NCI-H1105 treated with DMSO at 0.1 percent for 48 hours (cell line): ENCODE data around the gene SHISA6.

Experiments used
- DNase-seq: peaks from one replicate; lab custom pipeline; 2025; lab: John Stamatoyannopoulos, UW

The SHISA6 gene

DNA sequence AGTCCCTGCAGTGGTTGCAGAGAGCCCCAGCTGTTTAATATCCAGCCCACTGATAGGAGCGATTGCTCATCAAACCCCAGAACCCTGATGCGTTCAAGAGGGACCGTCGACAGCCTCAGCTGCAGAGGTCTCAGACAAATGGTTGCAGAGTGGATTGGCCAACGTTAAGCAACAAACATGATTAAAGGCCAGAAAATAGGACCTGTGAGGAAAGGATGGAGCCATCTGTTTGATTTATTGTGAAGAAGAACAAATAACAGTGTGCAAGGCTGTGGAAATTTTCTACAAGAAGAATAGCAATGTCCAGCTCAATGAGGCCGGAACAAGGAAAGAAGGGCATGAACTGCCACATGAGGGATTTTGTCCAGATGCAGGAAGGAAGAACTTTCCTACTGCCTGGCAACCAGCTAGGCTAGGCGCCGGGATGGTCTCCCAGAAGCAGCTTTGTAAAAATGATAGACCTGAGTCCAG, 218.9 kb downstream of the SHISA6 start:
- no peak for DNase-seq

DNA sequence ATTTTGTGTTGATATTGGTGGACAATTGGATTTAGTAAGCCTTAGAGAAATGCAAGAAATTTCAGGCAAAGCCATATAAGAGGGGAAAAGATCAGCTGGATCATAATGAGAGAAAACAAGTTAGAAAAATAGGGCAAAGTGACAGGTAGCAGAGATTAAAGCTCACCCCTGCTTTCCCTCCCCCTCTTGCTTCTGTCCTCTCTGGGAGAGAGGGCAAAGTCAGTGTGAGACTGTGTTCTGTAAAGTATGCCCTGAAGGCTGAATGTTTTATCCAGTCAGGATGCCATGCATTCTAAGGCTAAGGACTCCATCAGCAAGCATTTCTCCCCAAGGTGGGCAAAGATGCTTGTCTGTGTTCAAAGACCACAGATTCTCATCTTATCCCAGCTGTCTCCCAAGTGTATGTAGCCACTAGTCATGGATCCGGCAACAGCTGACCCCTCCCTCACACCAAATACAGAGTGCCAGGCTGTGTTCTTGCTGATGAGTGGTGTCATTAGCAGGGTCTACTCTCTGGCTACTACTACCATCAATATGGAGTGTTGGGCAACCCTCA, 221.1 kb downstream of the SHISA6 start:
- DNase-seq, result no peak

DNA sequence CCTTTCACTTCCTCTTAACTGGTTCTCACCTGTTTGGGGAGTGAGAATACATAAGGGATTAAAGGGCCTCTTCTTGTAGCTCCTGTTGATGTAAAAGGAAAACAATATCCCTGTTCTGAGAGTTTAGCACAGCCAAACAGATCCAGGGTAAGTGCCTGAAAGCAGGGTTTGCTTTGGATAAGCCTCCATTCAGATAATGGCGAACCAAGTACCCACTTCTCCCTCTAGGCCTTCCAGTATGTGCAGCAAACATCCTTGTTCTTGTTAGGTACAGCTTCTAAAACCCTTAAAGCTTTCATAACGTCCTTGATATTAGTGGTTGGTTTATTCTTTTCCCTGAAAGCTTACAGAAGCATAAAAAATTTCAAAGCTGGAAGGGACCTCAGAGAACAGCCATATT, 226.6 kb downstream of the SHISA6 start:
- no peak for DNase-seq

DNA sequence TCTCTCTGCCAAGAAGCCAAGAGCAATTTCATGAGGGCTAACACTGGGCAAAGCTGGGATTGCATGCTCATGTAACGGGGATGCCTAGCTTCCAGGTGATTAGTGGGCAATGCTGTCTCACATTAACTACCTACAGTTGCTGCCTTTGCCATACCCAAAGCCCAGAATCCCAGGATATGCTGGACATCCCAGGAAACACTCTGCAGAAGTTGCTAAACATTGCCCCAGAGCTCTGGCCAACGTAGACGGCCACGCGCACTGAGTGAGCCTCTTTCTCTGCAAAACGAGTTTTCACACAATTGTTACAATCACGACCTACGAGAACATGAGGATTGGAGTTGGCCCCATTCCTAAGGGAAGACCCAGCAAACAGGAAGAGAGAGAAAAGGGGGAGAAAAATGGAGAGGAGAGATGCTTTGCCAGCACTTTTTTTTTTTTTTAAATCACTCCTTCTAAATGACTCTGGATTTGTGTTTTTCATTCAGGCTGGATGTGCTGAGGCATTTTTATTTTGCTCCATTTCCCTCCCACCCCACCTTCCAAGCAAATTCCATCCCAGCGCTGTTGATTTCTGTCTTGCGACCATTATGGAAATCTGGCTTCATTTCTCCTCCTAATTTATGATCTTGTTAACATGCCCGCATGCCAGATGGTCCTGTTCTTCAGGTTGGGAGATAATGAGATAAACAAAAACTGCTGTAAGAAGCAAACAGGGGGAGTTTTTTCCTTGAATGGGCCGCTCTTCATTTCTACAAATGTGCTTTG, 244.5 kb downstream of the SHISA6 start:
- DNase-seq, result no peak

DNA sequence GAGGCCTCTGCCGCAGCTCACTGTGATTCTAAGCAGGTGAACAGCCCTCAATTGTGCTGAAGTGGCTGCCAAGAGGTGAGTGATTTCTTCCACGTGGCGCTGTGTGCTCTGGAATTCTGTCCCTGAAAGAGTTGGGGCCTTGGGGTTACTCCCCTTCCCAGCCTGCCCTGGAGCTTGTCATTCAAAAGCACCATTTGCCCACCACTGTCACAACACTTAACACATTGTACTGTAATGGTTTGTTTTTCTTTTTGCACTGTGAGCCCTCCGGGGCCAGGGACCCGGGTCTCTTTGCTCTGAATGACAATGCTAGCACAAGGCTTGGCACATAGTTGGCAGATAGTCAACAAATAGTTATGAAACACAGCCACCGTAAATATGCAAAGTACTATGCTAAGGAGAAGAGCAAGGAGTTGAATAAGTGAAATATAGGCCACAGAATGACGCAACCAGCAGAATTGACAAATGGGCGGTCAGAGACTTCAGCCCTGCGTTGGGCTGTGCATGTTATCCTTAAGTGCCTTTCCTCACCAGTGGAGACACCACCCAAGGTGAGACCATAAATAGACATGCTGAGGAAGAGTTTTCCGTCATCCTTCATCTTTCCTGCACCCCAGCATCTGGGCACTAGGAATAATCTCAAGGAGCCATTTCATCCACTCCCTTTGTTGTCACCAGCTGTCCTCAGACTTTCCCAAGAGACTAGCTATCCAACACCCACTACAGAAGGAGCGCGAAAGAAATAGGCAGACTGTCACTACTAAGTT, 245.3 kb downstream of the SHISA6 start:
- no peak for DNase-seq

DNA sequence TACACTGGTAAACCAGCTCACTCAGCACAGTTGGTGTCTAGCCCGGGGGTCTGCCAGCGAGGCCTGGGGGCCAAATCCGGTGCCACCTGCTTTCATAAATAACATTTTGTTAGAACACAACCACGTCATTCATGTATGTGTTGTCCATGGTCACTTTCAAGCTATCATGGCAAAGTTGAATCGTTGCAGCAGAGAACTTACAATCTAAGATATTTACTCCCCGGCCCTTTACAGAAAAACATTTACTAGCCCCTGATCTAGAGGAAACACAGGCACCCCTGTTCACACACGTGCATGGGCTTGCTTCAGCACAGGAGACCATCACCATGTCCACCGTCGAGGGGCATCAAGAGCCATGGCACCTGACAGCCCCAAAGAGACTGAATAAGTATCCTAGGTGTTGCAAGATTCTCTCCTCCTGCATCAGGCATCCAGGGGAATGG, 245.9 kb downstream of the SHISA6 start:
- DNase-seq, result no peak

DNA sequence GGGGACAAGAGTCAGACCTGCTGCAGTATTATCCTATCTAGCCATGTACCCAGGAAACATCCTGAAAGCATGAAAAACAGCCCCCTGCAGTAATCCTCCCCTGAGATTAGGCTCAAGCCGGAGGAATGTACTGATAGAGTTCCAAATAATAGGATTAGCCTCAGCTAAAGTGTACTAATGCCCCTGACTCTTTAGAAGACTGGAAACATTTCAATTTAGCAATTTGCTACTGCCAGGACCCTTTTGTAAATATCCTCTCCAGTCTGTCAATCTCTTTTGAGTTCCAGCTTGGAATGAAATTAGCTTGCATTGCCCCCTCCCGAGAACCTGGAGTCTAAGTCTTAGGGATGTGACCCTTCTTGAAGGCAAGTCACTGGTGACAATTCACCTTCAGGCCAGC, 246.5 kb downstream of the SHISA6 start:
- no peak for DNase-seq

DNA sequence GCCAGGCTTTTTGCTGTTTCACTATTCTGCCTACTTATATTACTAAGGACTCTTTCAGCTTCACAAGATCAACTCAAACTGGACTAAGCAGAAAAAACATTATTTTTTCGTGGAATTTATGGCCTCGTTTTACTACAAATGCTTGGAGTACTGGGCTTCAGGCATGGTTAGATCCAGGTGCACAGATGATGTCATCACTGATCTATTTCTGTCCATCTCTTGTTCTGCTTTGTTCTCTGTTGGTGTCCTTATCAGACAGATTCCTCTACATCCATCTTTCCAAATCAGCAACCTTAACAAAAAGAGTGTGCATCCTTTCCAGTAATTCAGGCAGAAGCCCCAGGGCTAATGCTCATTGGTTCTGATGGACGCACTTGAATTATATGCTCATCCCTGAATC, 247.4 kb downstream of the SHISA6 start:
- no peak for DNase-seq

DNA sequence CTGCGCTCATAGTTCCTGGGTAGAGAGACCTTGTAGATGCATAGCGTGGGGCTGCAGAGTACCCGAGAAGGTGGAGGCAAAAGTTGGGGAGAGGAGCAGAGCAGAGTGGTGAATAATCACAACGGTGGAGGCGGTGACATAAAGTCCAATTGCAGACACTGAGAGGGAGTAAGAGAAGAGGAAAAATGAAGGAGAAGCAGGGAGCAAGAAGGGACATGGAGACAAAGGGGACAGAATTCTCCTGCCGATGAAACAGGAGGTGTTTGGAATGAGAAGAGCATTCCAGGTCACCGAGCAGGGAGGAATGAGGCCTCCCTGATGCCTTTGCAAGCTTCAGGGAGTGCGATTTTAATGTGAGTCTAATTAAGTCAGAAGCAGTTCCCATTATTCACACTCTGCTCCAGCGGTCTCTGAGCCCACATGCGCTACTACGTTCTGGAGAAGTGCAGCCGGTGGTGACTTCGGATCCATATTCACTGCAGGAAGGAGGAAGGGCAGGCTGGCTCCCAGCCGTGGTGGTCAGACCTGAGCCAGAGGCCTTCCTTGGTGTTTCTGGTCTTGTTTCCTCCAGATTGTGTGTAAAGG, 249.2 kb downstream of the SHISA6 start:
- DNase-seq, result no peak

DNA sequence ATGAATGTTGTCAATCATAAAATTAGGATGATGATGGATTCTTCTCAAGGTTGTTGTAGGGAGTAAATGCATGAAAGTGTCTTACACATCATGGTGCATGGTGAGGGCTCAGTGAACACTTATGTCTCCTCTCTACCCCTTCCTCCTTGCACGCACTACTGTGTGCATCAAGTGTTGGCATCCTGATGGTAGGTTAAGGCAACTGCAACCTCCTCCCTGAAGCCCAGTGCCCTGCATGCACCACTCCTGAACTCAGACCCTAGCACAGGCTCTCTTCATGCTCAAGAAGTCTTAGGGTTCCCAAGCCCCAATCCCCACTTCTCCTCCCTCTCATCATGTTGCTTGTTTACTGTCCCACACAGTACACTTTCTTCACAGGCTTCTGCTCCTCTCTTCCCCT, 251.5 kb downstream of the SHISA6 start:
- no peak for DNase-seq

DNA sequence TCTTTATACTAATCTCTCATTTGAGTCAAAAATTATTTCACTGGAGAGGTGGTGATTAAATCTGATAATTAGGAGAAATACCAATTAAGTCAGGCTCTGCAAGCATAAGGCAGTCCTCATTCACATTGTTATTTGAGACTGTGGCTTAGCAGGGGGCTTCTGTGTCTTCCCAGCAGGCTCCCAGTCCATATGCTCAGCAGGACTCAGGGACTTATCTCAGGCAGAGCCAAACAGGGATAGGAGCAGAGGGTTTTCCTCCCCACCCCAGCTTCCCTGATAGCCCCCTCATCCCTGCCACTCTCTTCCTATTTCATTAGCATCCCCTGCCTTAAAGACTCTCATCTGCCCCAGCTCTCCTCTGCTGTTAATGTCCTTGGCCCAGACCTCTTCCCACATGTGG, 252.9 kb downstream of the SHISA6 start:
- no peak for DNase-seq

DNA sequence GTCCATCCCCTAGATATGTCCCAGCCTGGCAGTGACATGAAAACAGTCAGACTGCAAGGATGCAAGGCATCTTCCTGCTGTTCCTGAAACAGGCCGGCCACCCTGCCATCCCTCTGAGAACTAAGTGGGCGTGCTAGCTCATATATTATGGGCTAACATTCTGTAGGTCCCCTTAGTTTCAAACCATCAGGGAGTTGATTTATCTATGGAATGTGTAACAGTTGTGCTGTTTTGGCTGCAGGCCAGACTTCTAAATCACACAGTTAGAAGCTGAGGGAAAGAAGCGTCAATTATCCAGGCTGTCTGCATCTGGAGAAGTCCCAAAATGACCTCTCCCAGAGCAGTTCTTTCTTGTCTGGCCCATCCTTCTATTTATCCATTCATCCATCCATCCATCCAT, 254.6 kb downstream of the SHISA6 start:
- no peak for DNase-seq

DNA sequence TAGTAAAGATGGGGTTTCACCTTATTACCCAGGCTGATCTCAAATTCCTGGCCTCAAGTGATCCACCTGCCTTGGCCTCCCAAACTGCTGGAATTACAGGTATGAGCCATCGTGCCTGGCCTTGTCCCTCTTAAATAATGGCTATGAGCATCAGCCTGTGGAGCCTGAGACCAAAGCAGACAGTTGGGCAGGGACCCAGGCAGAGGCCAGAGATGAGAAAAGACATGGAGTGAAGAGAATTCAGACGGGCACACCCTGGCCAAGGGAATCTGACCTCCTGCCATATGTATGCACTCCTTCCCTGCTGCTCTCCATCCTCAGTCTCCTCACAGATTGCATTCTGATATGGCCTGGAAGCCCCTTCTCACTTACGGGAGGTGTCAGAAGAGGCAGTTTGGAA, 258.9 kb downstream of the SHISA6 start:
- DNase-seq, result no peak

DNA sequence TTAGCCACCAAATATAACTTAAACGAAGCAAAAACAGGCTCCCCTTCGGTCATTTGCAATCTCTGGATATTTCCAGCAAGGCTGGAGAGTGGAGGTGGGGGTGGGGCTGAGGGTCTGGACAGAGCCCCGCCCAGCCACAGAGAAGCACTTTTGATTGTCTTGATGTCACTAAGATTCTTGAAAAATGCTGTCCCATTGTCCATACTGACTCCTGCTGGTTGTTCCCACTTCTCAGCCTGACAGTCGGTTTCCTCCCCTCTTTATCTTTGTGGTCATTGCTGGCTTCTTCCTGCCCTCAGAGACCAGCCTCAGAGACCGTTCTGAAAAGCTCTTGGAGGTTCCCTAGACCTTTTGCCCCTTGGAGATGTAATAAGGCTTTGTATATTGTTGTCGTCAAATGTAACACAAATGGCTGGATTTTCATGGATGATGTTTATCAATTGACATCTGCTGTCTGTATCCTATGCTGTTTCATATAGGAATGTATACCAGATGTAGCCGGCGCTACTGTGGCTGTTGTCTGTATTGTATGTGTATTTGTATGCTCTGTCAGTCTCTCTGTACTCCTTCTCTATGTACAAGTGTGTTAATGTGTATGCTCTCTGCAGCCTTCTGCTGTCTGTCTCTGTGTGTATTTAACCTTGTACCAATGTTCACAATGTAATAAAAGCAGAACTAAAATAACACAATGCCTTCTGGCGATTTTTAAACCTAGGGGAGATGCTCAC, 262.5 kb downstream of the SHISA6 start:
- DNase-seq, result no peak

DNA sequence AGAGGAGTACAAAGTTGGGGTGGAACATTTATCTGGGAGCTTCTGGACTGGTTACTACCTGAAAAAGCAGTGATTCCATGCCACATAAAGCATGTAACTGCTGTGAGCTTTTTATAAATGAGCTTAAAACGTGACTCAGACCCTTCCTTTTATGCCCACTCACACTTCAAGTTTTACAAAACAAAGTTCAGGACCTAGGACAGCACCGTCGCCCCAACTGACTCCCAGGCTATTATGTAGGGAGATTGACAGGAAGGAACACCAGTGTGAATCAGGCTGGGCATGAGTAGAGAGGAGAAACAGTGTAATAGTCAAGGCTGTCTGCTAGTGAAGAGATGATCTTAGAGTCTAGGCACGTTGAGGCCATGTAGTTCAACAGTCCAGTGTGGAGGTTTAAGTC, 265.6 kb downstream of the SHISA6 start:
- no peak for DNase-seq

DNA sequence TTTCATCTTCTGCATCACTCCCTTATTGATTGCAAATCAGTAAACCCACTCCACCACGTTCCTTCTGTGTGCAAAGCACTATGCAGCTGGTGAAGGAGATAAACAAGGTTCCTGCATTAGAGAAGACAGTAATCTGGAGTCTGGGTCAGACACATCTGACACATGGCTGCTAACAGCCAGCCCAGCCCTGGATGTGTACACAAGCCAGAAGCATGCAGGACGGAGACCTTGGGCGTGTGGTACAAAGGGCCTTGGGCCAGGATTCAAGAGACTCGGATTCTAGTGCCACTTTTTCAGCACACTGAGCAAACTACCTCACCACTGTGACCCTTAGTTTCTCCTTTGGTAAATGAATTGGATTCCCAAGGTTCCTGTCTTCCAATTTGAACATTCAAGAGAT, 270.7 kb downstream of the SHISA6 start:
- no peak for DNase-seq

DNA sequence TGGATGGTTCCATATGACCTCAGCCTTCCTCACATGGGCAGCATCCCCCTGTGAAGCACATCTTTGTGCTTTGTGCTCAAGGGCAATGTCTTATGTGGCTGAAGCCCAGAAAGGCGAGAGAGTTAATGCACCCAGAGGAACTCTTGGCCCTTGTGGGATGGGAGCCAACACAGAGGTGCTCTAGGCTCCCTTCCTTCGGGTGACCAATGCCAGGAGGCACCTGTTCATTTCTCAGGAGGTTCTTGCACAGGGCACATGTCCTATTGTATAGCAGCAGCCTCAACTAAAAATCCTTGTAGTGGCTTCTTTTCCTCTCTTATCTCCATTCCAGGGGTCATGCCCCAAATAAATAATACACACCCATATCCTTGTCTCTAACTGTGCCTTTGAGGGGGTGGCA, 273.6 kb downstream of the SHISA6 start:
- no peak for DNase-seq

DNA sequence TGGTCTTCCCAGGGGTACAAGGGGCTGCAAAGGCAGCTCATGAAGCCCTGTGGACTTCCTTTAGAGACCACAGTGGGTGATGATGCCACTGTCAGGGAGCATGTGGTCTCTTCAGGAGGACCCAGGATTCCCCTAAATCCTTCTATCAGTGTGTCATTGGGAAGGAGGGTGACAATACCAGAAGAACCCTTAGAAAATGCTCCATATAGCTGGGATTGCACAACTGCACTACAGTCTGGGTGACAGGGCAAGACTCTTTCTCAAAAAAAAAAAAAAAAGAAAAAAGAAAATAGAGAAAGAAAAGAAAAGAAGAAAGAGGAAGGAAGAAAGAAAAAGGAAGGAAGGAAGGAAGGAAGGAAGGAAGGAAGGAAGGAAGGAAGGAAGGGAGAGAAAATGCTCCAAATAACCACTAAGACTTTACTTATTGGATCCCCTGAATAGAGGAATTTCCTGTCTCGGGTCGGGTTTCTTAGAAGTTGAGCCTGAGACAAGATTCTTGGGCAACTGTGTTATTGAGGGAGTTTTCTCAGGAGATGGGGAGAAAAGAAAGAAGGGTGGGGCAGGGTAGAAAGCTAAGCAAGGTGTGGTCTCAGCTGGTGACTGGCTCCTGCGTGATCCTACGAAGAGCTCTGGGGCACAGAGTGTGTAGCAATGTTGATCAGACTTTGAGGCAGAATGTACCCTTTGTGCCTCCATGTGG, 274.1 kb downstream of the SHISA6 start:
- no peak for DNase-seq

DNA sequence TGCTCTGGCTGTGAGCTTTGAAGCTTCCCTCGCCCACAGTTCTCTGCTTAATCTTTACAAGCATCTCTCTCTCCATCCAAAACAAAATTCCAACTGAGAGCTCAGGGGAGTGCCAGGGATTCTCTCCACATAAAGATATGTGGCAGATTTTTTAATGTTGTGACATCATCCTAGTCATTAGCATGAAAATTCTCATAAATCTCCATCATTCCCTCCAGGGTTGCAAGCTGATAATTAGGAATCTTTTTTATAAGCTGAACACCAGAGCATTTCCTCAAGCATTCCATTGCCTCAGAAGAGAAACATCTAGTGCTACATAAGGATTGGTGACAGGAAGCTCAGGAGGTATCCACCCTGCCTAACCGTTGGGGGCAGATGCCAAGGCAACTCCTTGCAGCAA, 274.9 kb downstream of the SHISA6 start:
- no peak for DNase-seq

DNA sequence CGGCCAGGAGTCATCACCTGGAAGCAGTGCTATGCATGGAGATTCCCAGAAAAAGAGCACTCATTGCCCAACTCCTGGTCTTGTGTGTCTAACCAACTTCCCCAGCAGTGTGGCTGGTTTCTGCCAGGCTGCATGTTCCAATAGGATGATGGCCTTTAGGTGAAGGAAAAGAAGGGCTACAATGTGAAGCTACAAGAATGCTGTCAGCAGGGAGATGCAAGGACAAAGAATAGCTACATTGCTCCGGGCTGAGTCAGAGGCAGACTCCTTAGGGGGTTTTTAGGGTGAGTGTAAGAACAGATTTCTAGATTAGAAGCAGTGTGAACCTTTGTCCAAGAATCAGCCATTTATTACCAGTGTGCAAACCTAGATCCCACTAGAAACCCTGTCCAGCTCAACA, 294.2 kb downstream of the SHISA6 start:
- DNase-seq, result no peak

DNA sequence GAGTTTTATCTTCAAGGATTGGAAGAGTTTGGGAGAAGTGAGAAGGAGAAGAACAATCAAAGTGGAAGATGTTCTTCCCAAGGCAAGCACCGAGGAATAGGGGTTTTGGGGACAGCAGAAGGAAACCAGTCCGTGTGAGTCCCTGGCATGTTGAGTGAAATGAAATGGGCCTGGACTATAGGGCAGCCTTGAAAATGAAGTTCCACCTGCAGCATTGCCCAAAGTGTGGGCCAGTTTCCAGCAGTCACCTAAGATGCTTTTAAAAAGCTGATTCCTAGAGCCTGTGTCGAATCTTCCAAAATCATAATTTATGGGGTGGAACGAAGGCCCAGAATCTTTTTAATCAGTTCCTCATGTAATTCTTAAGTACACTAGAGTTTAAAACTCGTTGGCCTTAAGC, 297.4 kb downstream of the SHISA6 start:
- DNase-seq, result no peak

DNA sequence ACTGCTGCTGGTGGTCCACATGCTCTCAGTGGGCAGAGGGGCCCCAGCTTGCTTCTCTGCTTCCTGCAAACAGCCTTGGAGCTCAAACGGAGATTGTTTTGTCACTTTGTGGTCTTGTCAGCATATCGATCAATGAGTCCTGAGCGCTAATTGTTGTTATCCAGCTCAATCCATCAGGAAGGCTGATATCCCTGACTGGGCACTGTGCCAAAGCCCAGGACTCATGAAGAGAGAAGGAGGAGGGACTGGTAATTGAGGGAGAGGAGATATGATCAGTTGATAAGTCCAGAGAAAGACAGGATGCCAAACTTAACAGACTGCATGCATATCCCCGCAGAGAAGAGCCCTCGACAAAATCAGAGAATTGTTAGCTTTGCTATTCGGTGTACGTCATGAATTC, 298.6 kb downstream of the SHISA6 start:
- no peak for DNase-seq
